Smooth muscle cell (in vitro differentiated cells): ENCODE measurements around the gene EHD2. TPM values are rescaled to one million over a fixed set of nuclear protein-coding genes. Genes with fewer than 3 reads are reported as not detected.

Source experiments
- DNase-seq: peaks from one replicate; lab custom pipeline; 2025; ENCODE audit not compliant: unreplicated experiment; lab: John Stamatoyannopoulos, UW
- H2AFZ ChIP-seq: fragments of 200-600 bp; sonication (generic); 2 replicates; pipeline ENCODE4 v1.6.0; 2016; ENCODE audit warnings: antibody characterized with exemption, low read depth, mild to moderate bottlenecking
- H3F3A ChIP-seq: fragments of 200-600 bp; sonication (generic); 2 replicates; pipeline ENCODE4 v1.6.0; 2017; ENCODE audit warnings: antibody characterized with exemption, low read depth
- H3K27ac ChIP-seq: fragments of 200-600 bp; sonication (generic); 2 replicates; pipeline ENCODE4 v1.5.1; 2016; ENCODE audit warnings: low read depth, mild to moderate bottlenecking
- H3K27me3 ChIP-seq: fragments of 200-600 bp; sonication (generic); 2 replicates; pipeline ENCODE4 v1.6.1; 2016; ENCODE audit warnings: low read depth, mild to moderate bottlenecking
- H3K36me3 ChIP-seq: fragments of 200-600 bp; sonication (generic); 2 replicates; pipeline ENCODE4 v1.5.1; 2016; ENCODE audit warnings: low read depth
- H3K4me1 ChIP-seq: fragments of 200-600 bp; sonication (generic); 2 replicates; pipeline ENCODE4 v1.5.1; 2016; ENCODE audit warnings: low read depth
- H3K4me2 ChIP-seq: fragments of 200-600 bp; sonication (generic); 2 replicates; pipeline ENCODE4 v1.6.0; 2016; ENCODE audit warnings: mild to moderate bottlenecking
- H3K4me3 ChIP-seq: fragments of 200-600 bp; sonication (generic); 2 replicates; pipeline ENCODE4 v1.5.1; 2016; ENCODE audit warnings: mild to moderate bottlenecking
- H3K79me2 ChIP-seq: fragments of 200-600 bp; sonication (generic); 2 replicates; pipeline ENCODE4 v1.6.0; 2016; ENCODE audit warnings: low read depth, mild to moderate bottlenecking
- H3K9ac ChIP-seq: fragments of 200-600 bp; sonication (generic); 2 replicates; pipeline ENCODE4 v1.6.0; 2016; ENCODE audit warnings: low read depth
- H3K9me3 ChIP-seq: fragments of 200-600 bp; sonication (generic); replicated peaks from 2 replicates; pipeline ENCODE4 v1.5.1; 2016; ENCODE audit warnings: low read depth
- H4K20me1 ChIP-seq: fragments of 200-600 bp; sonication (generic); 2 replicates; pipeline ENCODE4 v1.6.0; 2016; ENCODE audit warnings: low read depth
- CTCF ChIP-seq: fragments of 200-600 bp; sonication (generic); IDR thresholded peaks from 2 replicates; pipeline ENCODE4 v1.5.1; 2017; ENCODE audit warnings: borderline replicate concordance, mild to moderate bottlenecking, antibody characterized with exemption; ENCODE audit not compliant: insufficient read depth, poor library complexity, severe bottlenecking
- WGBS: methylation state at CpG from one replicate; pipeline ENCODE4 v1.1.7; 2016; ENCODE audit warnings: low lambda C conversion rate; 5-methylcytosine and 5-hydroxymethylcytosine counted together
- polyA plus RNA-seq: library from polyadenylated mRNA; unstranded; fragments of >200 nt; fragmentation: Nextera tagmentation; extraction: Ambion mirVana; gene quantifications from 2 replicates; pipeline ENCODE4 v1.2.1, GENCODE V29; 2016
- total RNA-seq: library from RNA; depleted of rRNA; stranded (reverse); fragments of >200 nt; gene quantifications from 2 replicates; pipeline ENCODE4 v1.2.3, GENCODE V29; 2014

Gene EHD2
- total and polyA plus RNA-seq, 2 experiments from 2014 or later, result 65.6 to 200 TPM

GRCh38 chr19:47675271-47675670 lies 38.0 kb upstream of the EHD2 start:
- WGBS, result 98% methylated on average over 12 of the region's 12 CpGs
- Histone ChIP-seq H3F3A (no peaks in the 10 kb centered on the region), H3K27ac (no peak overlapping the region), H3K4me2 (no peak overlapping the region), H3K36me3 (no peaks in the 10 kb centered on the region), H4K20me1 (peaks cover 65% of the 10 kb centered on the region), H3K4me1 (no peaks in the 10 kb centered on the region), H3K27me3 (no peaks in the 10 kb centered on the region), H3K79me2 (peaks cover 16% of the 10 kb centered on the region), H3K4me3 (no peak overlapping the region), H2AFZ (no peak overlapping the region), H3K9me3 (no peaks in the 10 kb centered on the region), H3K9ac (no peak overlapping the region)
- no peak for TF ChIP-seq CTCF
- DNase-seq, result no peak

- H4K20me1 ChIP-seq, result peaks cover 59% of the 10 kb centered on the region
- DNase-seq, result no peak
- H3K4me1 ChIP-seq, result no peaks in the 10 kb centered on the region
- H3K4me3 ChIP-seq, result no peak overlapping the region
- no peaks in the 10 kb centered on the region for H3K27me3 ChIP-seq
- H3K9ac ChIP-seq, result no peak overlapping the region
- H3K9me3 ChIP-seq, result no peaks in the 10 kb centered on the region
- H3K79me2 ChIP-seq, result peaks cover 10% of the 10 kb centered on the region
- H3K36me3 ChIP-seq, result no peaks in the 10 kb centered on the region
- no peak for TF ChIP-seq CTCF
- WGBS, result 92% methylated on average over 6 of the region's 8 CpGs
- H2AFZ ChIP-seq, result no peak overlapping the region
- no peak overlapping the region for H3K27ac ChIP-seq
- H3K4me2 ChIP-seq, result no peak overlapping the region
- no peaks in the 10 kb centered on the region for H3F3A ChIP-seq
Measured at GRCh38 chr19:47675859-47676258, 37.4 kb upstream of the EHD2 start.

GRCh38 chr19:47676811-47677210 lies 36.4 kb upstream of the EHD2 start:
- no peak for TF ChIP-seq CTCF
- H3K36me3 ChIP-seq, result no peaks in the 10 kb centered on the region
- WGBS, result 95% methylated on average over 8 of the region's 8 CpGs

GRCh38 chr19:47679251-47679900 lies 33.8 kb upstream of the EHD2 start:
- no peak overlapping the region for H3K9ac ChIP-seq
- no peaks in the 10 kb centered on the region for H3K9me3 ChIP-seq
- DNase-seq, result no peak
- no peaks in the 10 kb centered on the region for H3K4me1 ChIP-seq
- no peaks in the 10 kb centered on the region for H3K79me2 ChIP-seq
- no peak for TF ChIP-seq CTCF
- H4K20me1 ChIP-seq, result peaks cover 48% of the 10 kb centered on the region
- H2AFZ ChIP-seq, result no peak overlapping the region
- H3K36me3 ChIP-seq, result peaks cover 3% of the 10 kb centered on the region
- no peaks in the 10 kb centered on the region for H3K27me3 ChIP-seq
- 92% methylated on average over 25 of the region's 30 CpGs for WGBS
- H3K27ac ChIP-seq, result no peak overlapping the region
- H3K4me2 ChIP-seq, result no peak overlapping the region
- no peak overlapping the region for H3K4me3 ChIP-seq
- H3F3A ChIP-seq, result no peaks in the 10 kb centered on the region

More at GRCh38 chr19:47676811-47677210, 36.4 kb upstream of the EHD2 start:
- Histone ChIP-seq H3K4me2 (no peak overlapping the region), H3K27ac (no peak overlapping the region), H3K9ac (no peak overlapping the region), H3K79me2 (peaks cover 4% of the 10 kb centered on the region), H3K4me3 (no peak overlapping the region), H3K9me3 (no peaks in the 10 kb centered on the region), H3K27me3 (no peaks in the 10 kb centered on the region), H3F3A (no peaks in the 10 kb centered on the region), H2AFZ (no peak overlapping the region), H4K20me1 (peaks cover 55% of the 10 kb centered on the region), H3K4me1 (no peaks in the 10 kb centered on the region)
- no peak for DNase-seq
